Chondrocyte (in vitro differentiated cells): ENCODE data around the gene TMEM87B. TPM values are rescaled to one million over a fixed set of nuclear protein-coding genes. Genes with fewer than 3 reads are reported as not detected.
"Not testable (repeated sequence)": the region's sequence is repeated elsewhere in the genome, so short reads cannot be mapped to it uniquely, and the experiment has no call there.

ENCODE experiments used
- DNase-seq: peaks from one replicate; pipeline ENCODE4 v3.0.0; 2021; ENCODE audit warnings: mixed read lengths, low spot score
- H3K27ac Mint-ChIP-seq: one replicate; pipeline ENCODE4 v1.8.0; 2021; ENCODE audit warnings: mild to moderate bottlenecking, moderate library complexity, mixed read lengths; ENCODE audit not compliant: unreplicated experiment
- H3K27me3 Mint-ChIP-seq: 2 replicates; pipeline ENCODE4 v1.8.0; 2021; ENCODE audit warnings: low read depth, mixed read lengths
- H3K36me3 Mint-ChIP-seq: 2 replicates; pipeline ENCODE4 v1.8.0; 2021; ENCODE audit warnings: low read depth, mixed read lengths
- H3K4me1 Mint-ChIP-seq: 2 replicates; pipeline ENCODE4 v1.8.0; 2021; ENCODE audit warnings: low read depth, mild to moderate bottlenecking, mixed read lengths
- H3K4me3 Mint-ChIP-seq: one replicate; pipeline ENCODE4 v1.8.0; 2021; ENCODE audit warnings: mild to moderate bottlenecking, moderate library complexity, mixed read lengths; ENCODE audit not compliant: unreplicated experiment
- H3K9me3 Mint-ChIP-seq: 2 replicates; pipeline ENCODE4 v1.8.0; 2021; ENCODE audit warnings: low read depth, mixed read lengths
- CTCF ChIP-seq: fragments of 200-600 bp; sonication (generic); IDR thresholded peaks from 2 replicates; pipeline ENCODE4 v1.5.0; 2021; ENCODE audit warnings: antibody characterized with exemption, mild to moderate bottlenecking, moderate library complexity
- total RNA-seq: library from RNA; stranded (reverse); gene quantifications from 3 replicates; pipeline ENCODE4 v1.2.1, GENCODE V29; 2021

The TMEM87B gene
- total RNA-seq, 1 donor from 2014 or later: 19.4 TPM

GRCh38 chr2:112133344-112133743 lies 78.3 kb downstream of the TMEM87B start:
- DNase-seq: no peak
- Mint-ChIP-seq H3K9me3 (peaks cover 16% of the 10 kb centered on the region), H3K27me3 (peaks cover 3% of the 10 kb centered on the region), H3K4me3 (no peak overlapping the region), H3K4me1 (peaks cover 6% of the 10 kb centered on the region), H3K27ac (no peak overlapping the region), H3K36me3 (peaks cover 4% of the 10 kb centered on the region)
- no peak for TF ChIP-seq CTCF

GRCh38 chr2:112134120-112134519 lies 79.1 kb downstream of the TMEM87B start:
- peaks cover 4% of the 10 kb centered on the region for H3K36me3 Mint-ChIP-seq
- DNase-seq: no peak
- H3K9me3 Mint-ChIP-seq: peaks cover 11% of the 10 kb centered on the region
- peaks cover 6% of the 10 kb centered on the region for H3K4me1 Mint-ChIP-seq
- H3K4me3 Mint-ChIP-seq: no peak overlapping the region
- TF ChIP-seq CTCF: no peak
- peaks cover 3% of the 10 kb centered on the region for H3K27me3 Mint-ChIP-seq
- H3K27ac Mint-ChIP-seq: no peak overlapping the region

- Mint-ChIP-seq H3K36me3 (peaks cover 4% of the 10 kb centered on the region), H3K9me3 (peaks cover 11% of the 10 kb centered on the region), H3K27me3 (peaks cover 3% of the 10 kb centered on the region), H3K4me3 (no peak overlapping the region), H3K4me1 (peaks cover 12% of the 10 kb centered on the region), H3K27ac (no peak overlapping the region)
- TF ChIP-seq CTCF: no peak
- no peak for DNase-seq
These were observed 81.0 kb downstream of the TMEM87B start for GRCh38 chr2:112136096-112136495.

GRCh38 chr2:112137516-112138158 lies 82.6 kb downstream of the TMEM87B start:
- Mint-ChIP-seq H3K27me3 (peaks cover 3% of the 10 kb centered on the region), H3K9me3 (peaks cover 9% of the 10 kb centered on the region), H3K36me3 (peaks cover 1% of the 10 kb centered on the region), H3K4me1 (peaks cover 12% of the 10 kb centered on the region), H3K27ac (no peak overlapping the region), H3K4me3 (peak overlapping the region; percentile 58)
- DNase-seq: no peak
- no peak for TF ChIP-seq CTCF

- peaks cover 12% of the 10 kb centered on the region for H3K4me1 Mint-ChIP-seq
- H3K36me3 Mint-ChIP-seq: no peaks in the 10 kb centered on the region
- peak within 1 kb of the TSS; percentile 74 for H3K4me3 Mint-ChIP-seq
- H3K27me3 Mint-ChIP-seq: peaks cover 3% of the 10 kb centered on the region
- DNase-seq: no peak
- H3K27ac Mint-ChIP-seq: no peak within 1 kb of the TSS
- H3K9me3 Mint-ChIP-seq: peaks cover 4% of the 10 kb centered on the region
- no peak for TF ChIP-seq CTCF
These were observed 83.3 kb downstream of the TMEM87B start, which contains the start of gene FBLN7 for GRCh38 chr2:112138159-112139032. Gene FBLN7, plus strand, starts transcription at chr2:112138385. Its CDS starts 271 bp downstream, at chr2:112138656.

GRCh38 chr2:112139033-112139614 lies 84.1 kb downstream of the TMEM87B start:
- not testable (repeated sequence) for H3K27ac Mint-ChIP-seq, DNase-seq, H3K9me3 Mint-ChIP-seq, H3K27me3 Mint-ChIP-seq, H3K36me3 Mint-ChIP-seq
- H3K4me1 Mint-ChIP-seq: peaks cover 12% of the 10 kb centered on the region
- H3K4me3 Mint-ChIP-seq: peak overlapping the region; percentile 74

GRCh38 chr2:112139661-112140204 lies 84.7 kb downstream of the TMEM87B start:
- H3K4me1 Mint-ChIP-seq: peaks cover 12% of the 10 kb centered on the region
- not testable (repeated sequence) for H3K27ac Mint-ChIP-seq, H3K36me3 Mint-ChIP-seq, H3K9me3 Mint-ChIP-seq, DNase-seq, H3K4me3 Mint-ChIP-seq, H3K27me3 Mint-ChIP-seq
